Measurements from ENCODE around the gene SFXN5.

SFXN5 gene

GRCh38 chr2:72934683-72935610 is 136.6 kb downstream of the SFXN5 start:
- no peak for DNase-seq

DNA sequence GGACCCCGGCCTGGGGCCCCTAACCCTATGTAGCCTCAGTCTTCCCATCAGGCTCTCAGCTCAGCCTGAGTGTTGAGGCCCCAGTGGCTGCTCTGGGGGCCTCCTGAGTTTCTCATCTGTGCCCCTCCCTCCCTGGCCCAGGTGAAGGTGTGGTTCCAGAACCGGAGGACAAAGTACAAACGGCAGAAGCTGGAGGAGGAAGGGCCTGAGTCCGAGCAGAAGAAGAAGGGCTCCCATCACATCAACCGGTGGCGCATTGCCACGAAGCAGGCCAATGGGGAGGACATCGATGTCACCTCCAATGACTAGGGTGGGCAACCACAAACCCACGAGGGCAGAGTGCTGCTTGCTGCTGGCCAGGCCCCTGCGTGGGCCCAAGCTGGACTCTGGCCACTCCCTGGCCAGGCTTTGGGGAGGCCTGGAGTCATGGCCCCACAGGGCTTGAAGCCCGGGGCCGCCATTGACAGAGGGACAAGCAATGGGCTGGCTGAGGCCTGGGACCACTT is 137.8 kb downstream of the SFXN5 start:
- no peak for DNase-seq

DNA sequence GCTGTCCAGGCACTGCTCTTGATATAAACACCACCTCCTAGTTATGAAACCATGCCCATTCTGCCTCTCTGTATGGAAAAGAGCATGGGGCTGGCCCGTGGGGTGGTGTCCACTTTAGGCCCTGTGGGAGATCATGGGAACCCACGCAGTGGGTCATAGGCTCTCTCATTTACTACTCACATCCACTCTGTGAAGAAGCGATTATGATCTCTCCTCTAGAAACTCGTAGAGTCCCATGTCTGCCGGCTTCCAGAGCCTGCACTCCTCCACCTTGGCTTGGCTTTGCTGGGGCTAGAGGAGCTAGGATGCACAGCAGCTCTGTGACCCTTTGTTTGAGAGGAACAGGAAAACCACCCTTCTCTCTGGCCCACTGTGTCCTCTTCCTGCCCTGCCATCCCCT is 138.3 kb downstream of the SFXN5 start:
- DNase-seq, result no peak

DNA sequence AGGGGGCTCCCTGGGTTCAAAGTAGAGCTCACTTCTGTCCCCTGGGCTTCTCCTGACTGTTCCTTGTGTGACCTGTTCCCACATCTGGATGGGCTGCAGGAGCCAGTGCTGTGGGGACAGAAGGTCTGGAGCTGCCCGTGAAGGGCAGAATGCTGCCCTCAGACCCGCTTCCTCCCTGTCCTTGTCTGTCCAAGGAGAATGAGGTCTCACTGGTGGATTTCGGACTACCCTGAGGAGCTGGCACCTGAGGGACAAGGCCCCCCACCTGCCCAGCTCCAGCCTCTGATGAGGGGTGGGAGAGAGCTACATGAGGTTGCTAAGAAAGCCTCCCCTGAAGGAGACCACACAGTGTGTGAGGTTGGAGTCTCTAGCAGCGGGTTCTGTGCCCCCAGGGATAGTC is 138.7 kb downstream of the SFXN5 start:
- DNase-seq, result no peak

DNA sequence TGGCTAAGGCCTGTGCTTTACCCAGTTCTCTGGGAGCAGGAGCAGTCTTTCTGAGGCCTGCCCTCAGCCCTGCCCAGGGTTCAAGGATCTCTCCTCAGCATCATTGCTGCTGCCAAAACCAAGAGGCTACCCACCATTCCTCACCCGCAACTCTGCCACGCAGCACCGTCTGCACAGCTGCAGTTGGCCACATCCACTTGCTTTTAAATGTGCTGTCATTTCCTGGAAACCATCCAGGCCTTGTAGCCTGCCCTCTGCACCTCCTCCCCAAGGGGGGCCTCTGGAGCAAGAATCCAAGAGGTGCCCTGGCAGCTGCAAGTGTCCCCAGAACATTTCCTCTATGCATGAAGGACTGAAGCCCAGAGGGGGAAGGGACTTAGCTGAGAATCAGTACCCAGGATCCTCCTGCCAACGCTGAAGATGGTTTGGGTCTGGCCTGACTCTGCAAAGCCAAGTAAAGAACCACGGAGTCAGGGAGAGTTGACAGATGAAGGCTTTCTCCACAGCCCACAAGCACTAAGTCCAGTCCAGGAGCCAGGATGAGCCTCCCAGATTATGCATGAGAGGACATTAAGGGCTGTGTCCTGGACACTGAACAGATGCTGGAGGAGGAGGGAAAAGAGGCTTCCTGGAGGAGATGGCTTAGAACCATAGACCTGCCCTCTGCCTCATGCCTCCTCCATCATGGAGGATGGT is 139.3 kb downstream of the SFXN5 start:
- no peak for DNase-seq

GRCh38 chr2:72931280-72931910 is 140.1 kb downstream of the SFXN5 start:
- DNase-seq, result no peak

DNA sequence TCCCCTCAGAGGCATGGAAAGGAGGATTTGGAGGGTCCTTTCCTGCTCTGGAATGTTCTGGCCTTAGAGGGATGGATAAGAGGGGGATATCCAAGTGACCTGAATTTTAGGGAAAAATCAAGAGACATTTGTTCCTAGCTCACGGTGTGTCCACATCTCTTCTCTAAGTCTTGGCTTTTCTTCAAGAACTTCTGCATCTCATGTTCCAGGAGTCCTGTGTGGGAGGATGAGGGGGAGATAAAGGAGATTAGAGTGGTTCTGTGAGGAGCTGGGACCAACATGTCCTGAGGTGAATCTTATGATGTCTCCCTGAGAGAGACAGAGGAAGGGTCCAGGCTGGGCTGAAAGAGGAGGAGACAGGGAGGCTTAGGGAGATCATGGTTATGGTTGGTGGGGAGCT is 142.5 kb downstream of the SFXN5 start:
- no peak for DNase-seq

DNA sequence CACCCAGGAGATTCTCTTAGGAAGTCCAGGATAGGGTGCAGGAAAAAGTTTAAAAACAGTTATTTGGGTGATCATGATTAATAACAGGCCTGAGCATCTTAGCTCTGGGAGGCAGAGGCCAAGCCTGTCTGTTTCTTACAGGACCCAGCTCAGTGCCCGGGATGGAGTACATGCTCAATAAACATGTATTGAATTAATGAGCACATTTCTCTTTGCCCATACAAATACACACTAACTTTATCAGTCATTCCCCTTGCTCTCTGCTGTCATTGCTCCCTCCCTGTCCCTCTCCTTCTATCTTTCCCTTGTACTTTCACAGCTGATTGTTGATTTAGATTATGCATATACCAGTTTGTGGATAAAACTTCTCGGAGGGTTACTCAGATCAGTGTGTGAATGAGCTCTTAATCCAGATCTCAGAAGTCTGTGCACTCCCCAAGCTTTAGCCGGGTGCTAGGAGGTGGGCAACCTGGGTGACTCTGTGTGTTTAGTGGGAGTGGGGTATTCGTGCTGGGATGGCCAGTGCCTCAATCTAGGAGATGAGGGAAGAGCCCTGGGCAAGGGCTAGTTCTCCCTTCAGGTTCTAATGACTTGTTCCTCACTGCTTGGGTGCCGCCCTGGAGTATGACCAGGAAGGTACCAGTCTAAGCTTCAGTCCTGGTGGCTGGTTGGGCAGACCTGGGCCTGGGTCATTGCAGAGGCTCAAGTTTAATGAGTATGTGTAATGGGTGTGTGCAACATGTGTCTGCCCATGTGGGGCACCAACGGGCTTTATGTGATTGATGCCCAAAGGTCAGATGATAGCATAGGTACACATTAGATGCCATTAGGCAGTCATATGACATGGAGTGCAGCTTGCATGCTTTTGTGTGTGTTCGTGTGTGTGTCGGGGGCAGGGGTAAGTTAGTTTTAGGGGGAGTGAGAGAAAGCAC is 143.6 kb downstream of the SFXN5 start:
- DNase-seq, result peak; percentile 8

DNA sequence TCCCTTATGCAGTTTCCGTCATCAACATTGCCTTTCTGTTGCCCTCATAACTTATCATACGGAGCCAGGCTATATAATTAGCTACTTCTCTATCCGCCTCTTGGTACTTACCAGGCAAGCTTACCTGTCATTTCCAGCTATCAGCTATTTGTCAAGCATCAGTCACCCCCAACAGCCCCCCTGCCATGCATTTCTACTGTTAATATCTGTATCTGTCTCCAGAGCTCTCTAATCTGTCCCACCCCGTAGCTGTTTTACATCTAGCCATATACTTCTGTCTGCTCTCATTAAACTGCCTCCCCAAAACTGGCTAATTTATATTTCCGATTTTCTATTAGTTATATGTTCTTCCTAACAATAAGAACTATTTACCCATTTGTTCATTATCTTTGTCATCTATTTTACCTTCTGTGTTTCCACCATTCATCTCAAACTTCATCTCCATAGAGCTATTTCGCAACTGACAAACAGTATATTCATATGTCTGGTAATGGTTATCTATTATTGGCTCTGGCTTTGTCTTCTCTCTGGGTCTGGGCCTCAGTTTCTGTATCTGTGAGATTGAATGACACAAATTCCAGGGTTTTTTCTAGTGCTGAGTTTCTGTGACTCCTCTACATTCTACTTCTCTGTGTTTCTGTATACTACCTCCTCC is 144.6 kb downstream of the SFXN5 start:
- no peak for DNase-seq

DNA sequence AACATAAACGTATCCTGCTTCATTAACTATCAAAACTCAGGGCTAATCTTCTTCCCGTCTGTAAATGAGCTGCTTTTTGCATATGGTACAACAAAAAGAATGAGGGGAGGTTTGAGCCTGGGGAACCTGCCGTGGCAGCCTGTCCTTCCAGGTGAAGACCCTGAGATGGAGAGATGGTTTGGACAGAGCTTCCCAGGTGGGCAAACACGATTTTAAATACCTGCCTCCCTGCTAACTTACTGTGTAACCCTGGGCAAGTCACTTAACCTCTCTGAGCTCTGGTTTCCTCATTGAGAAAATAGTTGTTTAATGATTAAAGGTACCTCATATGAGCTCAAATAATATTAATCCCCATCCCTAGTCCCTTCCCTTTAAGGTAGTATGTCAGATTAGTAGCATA is 145.1 kb downstream of the SFXN5 start:
- DNase-seq, result no peak

- DNase-seq, result peak; percentile 16
Observed at GRCh38 chr2:72925328-72925943, 146.1 kb downstream of the SFXN5 start.

DNA sequence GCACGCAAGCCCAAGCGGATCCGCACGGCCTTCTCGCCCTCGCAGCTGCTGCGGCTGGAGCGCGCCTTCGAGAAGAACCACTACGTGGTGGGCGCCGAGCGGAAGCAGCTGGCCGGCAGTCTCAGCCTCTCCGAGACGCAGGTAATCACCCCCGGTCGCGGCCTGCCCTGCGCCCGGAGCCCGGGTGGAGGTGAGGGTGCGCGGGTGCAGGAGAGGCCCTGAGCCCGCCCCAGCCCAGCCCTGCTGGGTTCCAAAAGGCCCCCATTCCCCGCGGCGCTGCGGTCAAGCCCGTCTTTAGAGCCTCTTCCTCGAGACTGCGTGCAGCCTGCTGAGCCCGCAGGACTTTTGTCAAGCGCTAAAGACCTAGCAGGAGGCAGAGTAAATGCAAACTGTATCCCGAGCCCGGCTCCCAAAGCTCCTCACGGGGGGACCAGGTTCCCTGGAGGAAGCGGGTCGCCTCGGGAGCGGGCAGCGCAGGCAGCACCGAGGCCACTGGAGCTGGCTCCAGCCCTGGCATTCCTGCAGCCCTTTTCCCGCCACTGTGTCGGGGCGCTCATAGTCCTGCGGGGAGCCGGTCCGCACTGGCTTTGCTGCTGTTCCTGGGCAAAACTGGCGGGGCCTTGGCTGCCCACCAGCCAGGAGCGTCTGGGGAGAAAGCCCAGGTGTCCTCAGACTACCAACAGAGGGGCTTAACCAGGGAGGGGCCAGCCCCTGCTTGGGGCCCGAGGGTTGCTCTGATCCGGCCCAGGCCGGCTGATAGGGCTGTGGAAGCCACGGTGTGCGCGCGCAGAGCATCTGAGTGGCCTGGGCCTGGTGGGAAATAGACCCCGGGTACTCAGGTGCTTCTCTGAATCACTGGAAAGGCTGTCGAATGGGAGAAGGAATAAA is 146.9 kb downstream of the SFXN5 start:
- DNase-seq, result peak; percentile 19

DNA sequence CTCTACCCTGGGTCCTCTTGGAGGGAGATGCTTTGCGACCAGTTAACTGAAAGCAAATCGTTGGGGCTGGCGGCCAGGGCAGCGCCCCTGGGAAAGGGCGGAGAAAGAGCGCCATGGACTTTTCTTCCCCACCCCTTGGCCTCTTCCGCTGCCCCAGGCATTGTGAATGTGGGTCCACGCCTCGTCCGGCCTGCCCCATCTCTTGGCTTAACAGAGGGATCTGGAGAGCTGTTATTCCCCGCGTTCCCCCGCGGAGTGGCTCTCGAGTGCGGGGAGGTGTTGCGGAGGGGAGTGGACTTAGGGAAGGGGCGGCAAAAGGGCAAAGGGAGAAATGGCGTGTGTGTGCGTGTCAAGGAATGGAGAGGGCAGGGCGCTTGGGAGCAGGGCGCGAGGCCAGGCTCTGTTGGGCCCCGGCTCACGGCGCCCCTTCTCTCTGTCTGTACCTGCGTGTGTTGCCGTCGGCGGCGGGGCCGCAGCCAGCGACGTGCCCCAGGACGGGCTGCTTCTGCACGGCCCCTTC is 147.6 kb downstream of the SFXN5 start:
- DNase-seq, result peak; percentile 11

DNA sequence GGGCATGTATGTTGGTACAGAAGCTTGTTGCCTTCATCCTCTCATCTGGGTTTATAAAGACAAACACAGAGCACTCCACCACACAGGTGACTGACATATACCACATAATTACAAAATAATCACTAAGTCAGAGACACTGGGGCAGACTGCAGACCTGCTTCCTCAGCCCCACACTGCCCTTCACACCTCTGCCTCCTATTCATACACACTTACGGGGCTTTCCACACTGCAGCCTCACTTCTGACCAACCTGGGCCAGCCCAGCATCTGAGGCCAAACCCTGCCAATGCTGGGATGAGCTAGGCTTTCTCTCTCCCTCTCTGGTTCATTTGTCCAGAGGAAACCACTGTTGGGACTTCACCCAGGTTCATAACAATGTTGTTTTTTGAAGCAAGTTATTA is 149.7 kb downstream of the SFXN5 start:
- DNase-seq, result peak; percentile 27

- peak; percentile 42 for DNase-seq
Observed at GRCh38 chr2:72921088-72921851, 150.2 kb downstream of the SFXN5 start.

GRCh38 chr2:72920318-72921087 is 151.0 kb downstream of the SFXN5 start:
- DNase-seq, result peak; percentile 33

DNA sequence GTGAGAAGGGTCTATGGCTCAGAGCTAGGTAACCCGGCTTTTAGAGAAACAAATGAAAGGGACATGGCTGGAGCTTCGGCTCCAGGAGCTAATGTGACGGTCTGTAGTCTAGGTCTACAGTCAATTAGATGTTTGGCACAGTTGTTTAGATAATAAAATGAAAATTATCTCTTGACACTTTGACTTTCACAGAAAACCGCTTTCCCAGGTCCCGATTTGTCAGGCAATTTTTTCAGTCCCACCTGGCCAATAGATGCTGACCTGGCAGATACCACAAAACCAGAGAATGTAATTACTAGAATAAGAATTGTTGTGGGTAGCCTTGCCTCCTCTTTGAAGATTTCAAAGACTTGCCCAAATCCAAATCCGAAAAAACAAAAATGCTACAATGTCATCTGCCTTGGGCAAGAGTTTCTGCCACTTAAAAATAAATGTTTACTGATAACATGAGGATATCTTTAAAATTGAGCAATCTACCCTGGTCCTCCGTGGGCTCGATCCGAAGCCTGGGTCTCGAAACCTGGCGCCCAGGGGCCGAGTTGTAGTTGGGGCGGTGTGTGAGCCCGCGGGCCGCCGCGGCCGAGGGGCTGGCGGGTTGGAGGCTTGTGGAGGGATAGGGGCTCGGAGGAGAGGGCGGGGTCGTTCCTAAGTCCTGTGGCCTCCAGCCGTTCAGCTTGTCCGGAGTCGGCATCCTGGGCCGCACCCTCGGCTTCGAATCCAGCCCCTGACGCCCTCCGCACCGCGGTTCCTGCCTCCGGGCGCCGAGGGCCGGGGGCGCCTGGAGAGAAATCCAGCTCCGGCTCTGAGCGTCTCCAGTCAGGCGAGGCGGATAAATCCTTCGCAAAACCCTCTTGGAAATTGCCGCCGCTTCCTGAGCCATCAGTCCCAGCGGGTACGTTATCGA is 151.8 kb downstream of the SFXN5 start:
- peak; percentile 43 for DNase-seq
